Neural progenitor cell (in vitro differentiated cells): ENCODE measurements around the gene PLA2G6.

Experiments used
- EZH2phosphoT487 ChIP-seq: fragments of 200-600 bp; sonication (generic); IDR thresholded peaks from 2 replicates; pipeline ENCODE4 v1.6.1; 2017; ENCODE audit warnings: antibody characterized with exemption
- TF ChIP-seq, protein P1 (sequence below): fragments of 200-600 bp; sonication (generic); IDR thresholded peaks from 2 replicates; pipeline ENCODE4 v1.5.1; 2017; ENCODE audit warnings: antibody characterized with exemption, mild to moderate bottlenecking

DNA sequence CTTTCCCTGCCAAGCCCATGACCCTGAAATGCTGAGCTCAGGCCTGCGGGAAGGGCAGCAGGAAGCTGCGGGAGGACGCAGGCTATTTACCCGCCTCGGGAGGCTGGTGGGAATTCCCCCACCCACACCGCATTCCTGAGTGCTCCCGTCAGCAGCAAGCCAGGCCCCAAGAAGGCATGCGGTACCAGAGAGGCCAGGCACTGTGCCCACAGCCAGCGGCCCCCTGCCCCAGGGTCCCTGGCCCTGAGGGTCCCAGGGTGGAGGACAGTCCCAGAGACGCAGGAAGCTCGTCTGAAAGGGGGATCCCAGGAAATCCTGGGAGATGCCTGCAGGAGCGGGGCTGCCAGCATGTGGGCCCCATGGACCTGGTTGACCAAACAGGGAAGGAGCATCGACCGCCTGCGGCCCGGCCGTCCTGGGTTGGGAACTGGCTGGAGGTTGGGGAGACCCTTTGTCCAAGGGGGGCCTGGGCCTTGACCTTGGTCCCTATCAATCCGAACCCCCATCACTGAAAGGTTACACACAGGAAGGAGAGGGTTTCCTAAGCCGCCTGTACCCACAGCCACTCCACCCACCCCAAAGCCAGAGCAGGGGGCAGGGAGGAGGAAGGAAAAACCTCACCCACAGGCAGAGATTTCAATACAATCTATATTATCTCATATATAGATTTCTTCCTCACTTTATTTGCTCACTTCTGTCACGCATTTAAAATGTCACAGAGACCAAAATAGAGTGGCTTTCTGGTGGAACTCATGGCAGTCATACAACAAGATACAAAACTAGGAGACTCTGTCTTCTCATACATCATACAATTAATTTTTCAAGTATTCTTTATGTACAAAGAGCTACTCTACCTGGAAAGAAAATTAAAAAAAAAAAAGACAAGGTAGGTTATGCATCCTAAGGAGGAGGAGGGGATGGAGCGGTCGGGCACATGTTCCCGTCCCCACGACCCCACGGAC is 37.3 kb upstream of the PLA2G6 start:
- TF ChIP-seq, protein P1, sequence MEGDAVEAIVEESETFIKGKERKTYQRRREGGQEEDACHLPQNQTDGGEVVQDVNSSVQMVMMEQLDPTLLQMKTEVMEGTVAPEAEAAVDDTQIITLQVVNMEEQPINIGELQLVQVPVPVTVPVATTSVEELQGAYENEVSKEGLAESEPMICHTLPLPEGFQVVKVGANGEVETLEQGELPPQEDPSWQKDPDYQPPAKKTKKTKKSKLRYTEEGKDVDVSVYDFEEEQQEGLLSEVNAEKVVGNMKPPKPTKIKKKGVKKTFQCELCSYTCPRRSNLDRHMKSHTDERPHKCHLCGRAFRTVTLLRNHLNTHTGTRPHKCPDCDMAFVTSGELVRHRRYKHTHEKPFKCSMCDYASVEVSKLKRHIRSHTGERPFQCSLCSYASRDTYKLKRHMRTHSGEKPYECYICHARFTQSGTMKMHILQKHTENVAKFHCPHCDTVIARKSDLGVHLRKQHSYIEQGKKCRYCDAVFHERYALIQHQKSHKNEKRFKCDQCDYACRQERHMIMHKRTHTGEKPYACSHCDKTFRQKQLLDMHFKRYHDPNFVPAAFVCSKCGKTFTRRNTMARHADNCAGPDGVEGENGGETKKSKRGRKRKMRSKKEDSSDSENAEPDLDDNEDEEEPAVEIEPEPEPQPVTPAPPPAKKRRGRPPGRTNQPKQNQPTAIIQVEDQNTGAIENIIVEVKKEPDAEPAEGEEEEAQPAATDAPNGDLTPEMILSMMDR, result no peak
- no peak for TF ChIP-seq EZH2phosphoT487
